Measurements from ENCODE around the gene LMX1B.
"Not testable (repeated sequence)": the region's sequence is repeated elsewhere in the genome, so short reads cannot be mapped to it uniquely, and the experiment has no call there.

LMX1B gene

GRCh38 chr9:126722252-126722921 is 108.7 kb downstream of the LMX1B start:
- DNase-seq, result no peak

GRCh38 chr9:126722922-126723806 is 109.4 kb downstream of the LMX1B start:
- no peak for DNase-seq

GRCh38 chr9:126723807-126724172 is 110.1 kb downstream of the LMX1B start:
- DNase-seq, result no peak

GRCh38 chr9:126724226-126724625 is 110.5 kb downstream of the LMX1B start:
- DNase-seq, result no peak

- not testable (repeated sequence) for DNase-seq
Measured at GRCh38 chr9:126725485-126725884, 111.8 kb downstream of the LMX1B start.

- not testable (repeated sequence) for DNase-seq
Measured at GRCh38 chr9:126728210-126728609, 114.5 kb downstream of the LMX1B start.

- not testable (repeated sequence) for DNase-seq
Measured at GRCh38 chr9:126730592-126730991, 116.9 kb downstream of the LMX1B start.

- no peak for DNase-seq
Measured at GRCh38 chr9:126733005-126733404, 119.3 kb downstream of the LMX1B start.

GRCh38 chr9:126734877-126735276 is 121.1 kb downstream of the LMX1B start:
- DNase-seq, result no peak

- no peak for DNase-seq
Measured at GRCh38 chr9:126735482-126735881, 121.8 kb downstream of the LMX1B start.

GRCh38 chr9:126738553-126738952 is 124.8 kb downstream of the LMX1B start:
- no peak for DNase-seq

GRCh38 chr9:126743041-126743440 is 129.3 kb downstream of the LMX1B start:
- DNase-seq, result no peak

GRCh38 chr9:126745574-126746411 is 132.1 kb downstream of the LMX1B start:
- no peak for DNase-seq

All from NCI-H2081 treated with DMSO at 0.1 percent for 48 hours (cell line).